OCI-LY1 (cell line): ENCODE data around the gene CLASP2.

Experiments
- H2AFZ ChIP-seq: fragments of 200-600 bp; sonication (generic), shearing (Covaris generic); 2 replicates; pipeline ENCODE4 v1.6.0; 2014; ENCODE audit warnings: antibody characterized with exemption, mild to moderate bottlenecking, low read length
- H3F3A ChIP-seq: fragments of 200-600 bp; sonication (generic), shearing (Covaris generic); 2 replicates; pipeline ENCODE4 v1.6.0; 2014; ENCODE audit warnings: mild to moderate bottlenecking, antibody characterized with exemption, low read length, moderate library complexity; ENCODE audit not compliant: insufficient read depth
- H3K27ac ChIP-seq: fragments of 200-600 bp; sonication (generic); 2 replicates; pipeline ENCODE4 v1.5.1; 2014; ENCODE audit warnings: low read length, mixed run types, mild to moderate bottlenecking, low read depth; ENCODE audit not compliant: poor library complexity, severe bottlenecking
- H3K27me3 ChIP-seq: fragments of 200-600 bp; sonication (generic); 2 replicates; pipeline ENCODE4 v1.6.0; 2014; ENCODE audit warnings: antibody characterized with exemption, mild to moderate bottlenecking, low read length, moderate library complexity; ENCODE audit not compliant: insufficient read depth
- H3K36me3 ChIP-seq: fragments of 200-600 bp; sonication (generic); 2 replicates; pipeline ENCODE4 v1.6.1; 2014; ENCODE audit warnings: mild to moderate bottlenecking, antibody characterized with exemption, low read length, moderate library complexity, mixed read lengths; ENCODE audit not compliant: insufficient read depth
- H3K4me1 ChIP-seq: fragments of 200-600 bp; sonication (generic); 2 replicates; pipeline ENCODE4 v1.5.1; 2014; ENCODE audit warnings: mild to moderate bottlenecking, low read length, moderate library complexity; ENCODE audit not compliant: insufficient read depth, severe bottlenecking
- H3K4me2 ChIP-seq: fragments of 200-600 bp; sonication (generic), shearing (Covaris generic); 2 replicates; pipeline ENCODE4 v1.6.1; 2014; ENCODE audit warnings: low read length
- H3K4me3 ChIP-seq: fragments of 200-600 bp; sonication (generic); 2 replicates; pipeline ENCODE4 v1.5.1; 2014; ENCODE audit warnings: low read length, low read depth, mild to moderate bottlenecking, mixed read lengths; ENCODE audit not compliant: poor library complexity, severe bottlenecking
- H3K79me2 ChIP-seq: fragments of 200-600 bp; shearing (Covaris generic); 2 replicates; pipeline ENCODE4 v1.6.1; 2016; ENCODE audit warnings: mixed run types, low read length, mixed read lengths; ENCODE audit not compliant: insufficient read depth
- H3K9ac ChIP-seq: fragments of 200-600 bp; sonication (generic), shearing (Covaris generic); 2 replicates; pipeline ENCODE4 v1.6.1; 2014; ENCODE audit warnings: mild to moderate bottlenecking, low read length, mixed read lengths
- H3K9me2 ChIP-seq: fragments of 200-600 bp; sonication (generic), shearing (Covaris generic); 2 replicates; pipeline ENCODE4 v1.6.1; 2014; ENCODE audit warnings: low read depth, mild to moderate bottlenecking, low read length, mixed read lengths
- H3K9me3 ChIP-seq: fragments of 200-600 bp; shearing (Covaris generic); 2 replicates; pipeline ENCODE4 v1.6.1; 2014; ENCODE audit warnings: low read length, mixed read lengths
- H4K20me1 ChIP-seq: fragments of 200-600 bp; sonication (generic), shearing (Covaris generic); 2 replicates; pipeline ENCODE4 v1.6.0; 2016; ENCODE audit warnings: mild to moderate bottlenecking, low read length; ENCODE audit not compliant: insufficient read depth
- CTCF ChIP-seq: fragments of 200-600 bp; sonication (generic), shearing (Covaris generic); IDR thresholded peaks from 2 replicates; pipeline ENCODE4 v1.5.1; 2017; ENCODE audit warnings: mild to moderate bottlenecking, antibody characterized with exemption, low read length, moderate library complexity, mixed read lengths
- EZH2 ChIP-seq: fragments of 200-600 bp; sonication (generic), shearing (Covaris generic); IDR thresholded peaks from 2 replicates; pipeline ENCODE4 v1.8.0; 2017; ENCODE audit warnings: borderline replicate concordance, mixed run types, mild to moderate bottlenecking, antibody characterized with exemption, low read length, moderate library complexity, mixed read lengths

CLASP2 gene

GRCh38 chr3:33513262-33513863 lies 204.7 kb downstream of the CLASP2 start:
- Histone ChIP-seq H2AFZ (no peak overlapping the region), H3K4me2 (no peak overlapping the region), H3K27me3 (no peaks in the 10 kb centered on the region), H3K79me2 (no peaks in the 10 kb centered on the region), H3K9ac (no peak overlapping the region), H3K4me3 (no peak overlapping the region), H3K27ac (no peak overlapping the region), H3K36me3 (peaks cover 29% of the 10 kb centered on the region), H3K9me2 (no peaks in the 10 kb centered on the region), H3K9me3 (no peaks in the 10 kb centered on the region), H3F3A (no peaks in the 10 kb centered on the region), H3K4me1 (no peaks in the 10 kb centered on the region), H4K20me1 (no peaks in the 10 kb centered on the region)
- no peak for TF ChIP-seq CTCF
- no peak for TF ChIP-seq EZH2

GRCh38 chr3:33505027-33505426 lies 213.0 kb downstream of the CLASP2 start:
- H3F3A ChIP-seq = no peaks in the 10 kb centered on the region
- no peak overlapping the region for H3K4me2 ChIP-seq
- no peak overlapping the region for H3K27ac ChIP-seq
- no peaks in the 10 kb centered on the region for H4K20me1 ChIP-seq
- H3K9ac ChIP-seq = no peak overlapping the region
- H3K36me3 ChIP-seq = peaks cover 59% of the 10 kb centered on the region
- H3K4me3 ChIP-seq = no peak overlapping the region
- no peaks in the 10 kb centered on the region for H3K9me2 ChIP-seq
- no peak overlapping the region for H2AFZ ChIP-seq
- no peak for TF ChIP-seq EZH2
- TF ChIP-seq CTCF = no peak
- no peaks in the 10 kb centered on the region for H3K79me2 ChIP-seq
- H3K27me3 ChIP-seq = no peaks in the 10 kb centered on the region
- H3K4me1 ChIP-seq = no peaks in the 10 kb centered on the region
- H3K9me3 ChIP-seq = no peaks in the 10 kb centered on the region

GRCh38 chr3:33496449-33496848 lies 221.6 kb downstream of the CLASP2 start:
- no peak overlapping the region for H3K4me2 ChIP-seq

More at GRCh38 chr3:33496449-33496848, 221.6 kb downstream of the CLASP2 start:
- Histone ChIP-seq H3K9me2 (no peaks in the 10 kb centered on the region), H3K4me1 (no peaks in the 10 kb centered on the region), H3K36me3 (peaks cover 26% of the 10 kb centered on the region), H3F3A (no peaks in the 10 kb centered on the region), H3K9me3 (no peaks in the 10 kb centered on the region), H4K20me1 (no peaks in the 10 kb centered on the region), H2AFZ (no peak overlapping the region), H3K79me2 (no peaks in the 10 kb centered on the region), H3K4me3 (no peak overlapping the region), H3K9ac (no peak overlapping the region), H3K27me3 (no peaks in the 10 kb centered on the region), H3K27ac (no peak overlapping the region)
- TF ChIP-seq CTCF (no peak), EZH2 (no peak)
